GM21447 (cell line): ENCODE data around the gene BRI3.
"Not testable (repeated sequence)": the region's sequence is repeated elsewhere in the genome, so short reads cannot be mapped to it uniquely, and the experiment has no call there.

Experiments
- ATAC-seq: cut with Tn5 transposase; IDR thresholded peaks from one replicate; pipeline ENCODE4 v1.9.1; 2021; ENCODE audit not compliant: unreplicated experiment

BRI3 gene

DNA sequence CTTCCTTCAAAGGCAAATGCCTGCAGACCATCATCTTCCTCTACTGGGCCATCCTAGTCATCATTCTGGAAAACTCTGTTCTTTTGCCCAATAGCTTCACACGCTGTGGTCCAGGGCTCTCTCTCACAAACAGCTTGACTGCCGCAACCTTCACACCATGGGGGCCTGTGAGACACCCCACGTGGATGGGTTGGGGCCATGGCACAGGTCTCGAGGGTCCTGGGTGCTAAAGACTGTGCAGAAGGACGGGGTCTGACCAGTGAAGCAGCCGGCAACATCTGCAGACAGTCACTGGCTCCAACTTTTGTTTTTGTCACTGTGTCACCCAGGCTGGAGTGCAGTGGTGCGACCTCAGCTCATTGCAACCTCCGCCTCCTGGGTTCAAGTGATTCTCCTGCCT, 28.1 kb downstream of the BRI3 start:
- ATAC-seq = no peak

DNA sequence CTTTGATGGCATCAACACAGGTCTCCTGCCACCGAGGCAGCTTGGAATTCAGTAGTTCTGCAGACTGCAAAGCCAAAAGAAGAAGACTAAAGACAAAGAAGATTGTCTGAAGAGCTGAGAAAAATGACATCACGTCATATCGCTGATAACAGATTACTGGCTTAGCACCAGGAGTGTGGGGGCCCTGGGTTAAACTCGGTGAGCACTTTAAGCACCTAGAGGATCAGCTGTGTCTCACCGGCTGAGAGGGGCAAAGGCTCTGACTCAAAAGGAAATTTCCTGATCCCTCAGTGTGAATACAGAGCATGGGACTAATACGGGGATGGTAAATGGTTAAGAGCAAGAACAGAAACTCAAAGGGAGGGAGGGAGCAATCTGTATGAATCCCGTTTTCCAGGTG, 30.7 kb downstream of the BRI3 start:
- no peak for ATAC-seq

DNA sequence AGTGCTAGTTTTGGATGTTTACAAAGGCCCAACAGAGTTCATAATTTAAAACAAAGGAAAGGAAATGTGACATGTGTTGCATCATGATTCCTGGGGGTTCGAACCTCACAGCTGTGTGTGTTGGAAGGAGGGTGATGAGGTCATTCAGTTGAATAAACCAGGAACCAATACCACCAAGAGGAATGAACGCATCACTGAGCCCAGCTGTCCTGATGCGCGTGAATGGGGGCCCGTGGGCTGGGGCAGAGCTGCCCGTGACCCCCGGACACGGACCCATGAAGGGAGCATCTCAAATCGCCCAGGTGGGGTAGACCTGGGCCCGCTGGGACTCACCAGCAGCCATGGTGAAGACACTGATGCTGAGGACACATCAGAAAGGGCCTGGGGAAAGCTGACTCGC, 33.0 kb downstream of the BRI3 start:
- peak; percentile 81 for ATAC-seq

DNA sequence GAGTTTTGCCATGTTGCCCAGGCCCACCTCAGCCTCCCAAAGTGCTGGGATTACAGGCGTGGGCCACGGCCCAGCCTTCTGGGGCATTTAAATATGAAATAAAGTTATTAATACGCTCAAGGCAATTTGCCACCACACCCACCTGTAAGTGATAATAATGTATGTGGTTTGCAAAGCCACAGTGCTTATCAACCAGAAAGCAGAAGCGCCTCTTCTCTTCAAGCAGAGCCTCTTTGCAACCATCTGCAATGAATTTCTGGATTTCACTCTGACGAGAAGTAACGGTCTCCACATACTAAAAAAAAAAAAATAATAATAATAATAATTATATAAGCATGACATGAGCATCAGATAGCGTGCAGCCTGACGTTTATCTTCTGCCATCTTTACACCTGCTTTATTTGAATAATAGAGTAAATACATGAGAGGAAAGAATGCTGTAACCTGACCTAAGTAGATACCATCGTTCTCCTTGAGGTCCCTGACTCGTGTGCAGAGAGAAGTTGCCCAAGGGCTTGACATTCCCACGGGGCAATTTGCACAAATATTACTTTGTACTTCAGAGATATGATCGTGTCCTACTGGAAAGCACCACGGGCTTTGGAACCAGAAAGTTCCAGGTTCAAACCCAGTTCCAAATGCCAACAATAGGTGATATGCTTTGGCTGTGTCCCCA, 34.0 kb downstream of the BRI3 start:
- ATAC-seq = peak; percentile 64

DNA sequence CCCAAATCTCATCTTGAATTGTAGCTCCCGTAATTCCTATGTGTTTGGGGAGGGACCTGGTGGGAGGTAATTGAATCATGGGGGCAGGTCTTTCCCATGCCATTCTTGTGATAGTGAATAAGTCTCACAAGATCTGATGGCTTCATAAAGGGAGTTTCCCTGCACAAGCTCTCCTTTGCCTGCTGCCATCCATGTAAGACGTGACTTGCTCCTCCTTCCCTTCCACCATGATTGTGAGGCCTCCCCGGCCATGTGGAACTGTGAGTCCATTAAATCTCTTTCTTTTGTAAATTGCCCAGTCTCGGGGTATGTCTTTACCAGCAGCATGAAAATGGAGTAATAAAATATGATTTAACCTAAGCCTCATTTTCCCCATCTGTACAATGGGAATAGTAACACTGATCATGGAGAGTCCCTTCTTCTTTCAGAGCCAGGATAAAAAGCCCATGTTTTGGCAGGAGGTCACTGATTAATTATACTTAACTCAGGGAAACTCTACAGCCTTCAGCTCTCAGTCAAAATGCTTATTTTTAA, 34.6 kb downstream of the BRI3 start:
- not testable (repeated sequence) for ATAC-seq

DNA sequence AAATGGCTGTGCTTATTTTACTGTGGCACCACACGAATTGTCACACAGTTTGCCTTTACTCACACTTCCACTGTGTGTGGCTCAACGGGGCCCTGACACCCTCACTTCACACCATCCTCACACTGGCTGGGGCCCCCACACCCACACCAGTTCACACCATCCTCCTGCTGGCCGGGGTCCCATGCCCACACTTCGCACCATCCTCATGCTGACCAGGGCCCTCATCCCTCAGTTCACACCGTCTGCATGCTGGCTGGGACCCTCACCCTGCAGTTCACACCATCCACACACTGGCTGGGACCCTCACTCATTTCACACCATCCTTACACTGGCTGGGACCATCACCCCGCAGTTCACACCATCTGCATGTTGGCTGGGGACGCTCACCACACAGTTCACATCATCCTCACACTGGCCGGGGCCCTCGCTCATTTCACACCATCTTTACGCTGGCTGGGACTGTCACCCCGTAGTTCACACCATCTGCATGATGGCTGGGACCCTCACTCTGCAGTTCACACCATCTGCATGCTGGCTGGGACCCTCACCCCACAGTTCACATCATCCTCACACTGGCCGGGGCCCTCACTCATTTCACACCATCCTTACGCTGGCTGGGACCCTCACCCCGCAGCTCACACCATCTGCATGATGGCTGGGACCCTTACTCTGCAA, 36.0 kb downstream of the BRI3 start:
- ATAC-seq = no peak

DNA sequence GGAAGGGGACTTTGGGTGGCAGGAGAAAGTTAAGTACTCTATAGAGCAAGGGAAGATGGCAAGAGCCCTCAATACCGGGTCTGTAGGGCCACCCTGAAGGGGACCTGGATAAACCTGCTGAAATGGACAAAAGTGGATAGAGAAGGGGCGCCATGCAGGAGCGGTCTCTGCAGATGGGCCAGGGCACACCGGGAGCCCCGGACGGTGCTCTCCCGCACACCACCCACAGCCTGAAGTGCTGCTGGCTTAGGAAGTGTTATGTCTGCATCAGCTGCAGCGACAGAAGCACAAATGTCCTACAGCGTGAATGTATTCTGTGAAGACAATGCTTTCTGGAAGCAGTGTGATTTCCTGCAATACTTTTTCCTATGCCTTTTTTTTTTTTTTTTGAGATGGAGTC, 37.7 kb downstream of the BRI3 start:
- ATAC-seq = no peak

DNA sequence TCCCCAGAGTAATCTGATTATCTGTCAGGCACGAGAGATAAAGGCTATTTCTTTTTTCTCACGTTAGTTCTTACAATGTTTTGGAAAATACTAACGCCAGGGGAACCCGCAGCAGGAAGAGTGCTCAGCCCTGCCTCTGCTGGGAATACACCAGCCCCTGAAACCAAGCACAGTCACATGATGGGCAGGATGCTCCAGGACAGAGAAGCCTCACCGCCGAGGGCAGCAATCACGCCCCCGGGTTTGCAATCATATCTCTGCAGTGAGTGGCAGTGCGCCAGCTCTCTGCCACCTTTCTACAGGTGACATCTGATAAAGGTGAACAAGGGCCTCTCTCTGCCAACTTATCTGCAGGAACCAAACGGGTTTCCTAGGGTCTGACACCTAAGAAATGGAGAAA, 39.8 kb downstream of the BRI3 start:
- no peak for ATAC-seq

DNA sequence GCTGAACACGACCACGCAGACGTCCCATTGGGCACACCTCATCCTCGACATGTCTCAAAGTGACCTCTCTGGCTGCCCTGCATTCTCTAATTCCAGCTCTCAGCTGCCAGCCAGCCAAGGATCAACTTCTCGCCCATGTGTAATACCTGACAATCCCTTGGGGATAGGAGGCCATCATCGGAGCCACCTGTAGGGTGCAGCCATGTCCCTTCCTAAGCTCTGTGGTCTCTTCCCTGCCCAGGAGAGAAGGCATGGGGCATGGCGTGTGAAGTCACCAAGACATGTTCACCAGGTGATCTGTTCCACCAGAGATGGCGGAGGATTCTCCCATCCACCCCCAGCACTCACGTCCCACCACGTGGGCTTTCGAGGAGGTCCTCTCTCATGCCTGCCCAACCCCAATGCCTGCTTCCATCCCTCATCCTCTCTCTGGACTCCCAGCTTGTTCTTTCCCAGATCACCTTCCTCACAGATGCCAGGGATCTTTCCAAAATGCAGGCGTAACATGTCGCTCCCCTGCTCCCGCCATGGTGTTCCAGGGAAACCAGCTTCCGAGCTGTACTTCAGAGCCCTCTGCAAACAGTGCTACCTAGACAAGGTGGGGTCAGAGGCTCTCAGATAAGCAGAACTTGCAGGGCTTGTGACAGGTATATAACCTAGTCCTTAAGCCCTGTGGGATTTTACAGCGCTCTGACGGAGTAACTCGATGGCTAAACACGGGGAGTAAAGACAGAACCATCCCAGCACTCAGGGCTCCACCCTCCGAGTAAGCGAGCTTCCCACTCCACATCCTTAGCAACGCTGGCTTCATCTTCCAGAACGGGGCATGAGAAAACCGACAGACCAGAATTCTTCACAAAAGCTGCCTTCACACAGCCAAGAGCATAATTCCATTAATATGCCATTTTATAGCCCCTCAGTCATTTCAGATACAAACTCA, 41.1 kb downstream of the BRI3 start:
- no peak for ATAC-seq

DNA sequence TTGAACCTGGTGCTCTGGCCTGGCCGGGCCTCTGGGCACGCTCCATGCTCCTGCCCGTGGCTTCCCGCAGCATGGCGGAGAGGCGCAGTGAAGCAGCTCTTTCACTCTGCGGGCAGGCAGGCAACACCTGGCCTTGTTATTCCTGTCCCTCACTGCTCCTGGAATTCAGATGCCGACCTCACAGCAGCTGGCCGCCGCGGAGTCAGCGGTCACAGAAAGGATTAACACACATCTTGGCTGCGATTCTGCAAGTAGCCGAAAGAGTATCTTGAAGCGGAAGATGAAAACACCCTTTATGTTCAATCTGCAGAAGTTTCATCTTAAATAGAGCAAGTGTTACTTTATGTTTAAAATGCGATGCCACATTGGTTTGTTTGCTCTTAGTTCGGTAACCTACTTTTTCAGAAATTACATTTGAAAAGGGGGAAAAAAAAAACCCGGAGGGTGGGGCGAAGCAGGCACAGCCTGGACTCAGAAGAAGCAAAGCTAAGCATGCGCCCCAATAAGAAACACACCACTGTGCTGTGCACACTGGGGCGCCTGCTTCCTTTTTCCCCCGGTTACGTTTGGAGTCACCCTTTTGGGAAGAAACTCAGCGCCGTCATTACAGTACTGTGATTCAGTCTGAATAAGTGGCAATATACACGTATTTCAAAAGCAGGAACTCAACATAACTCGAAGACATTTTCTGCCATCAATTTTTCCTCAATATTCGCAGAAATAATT, 42.3 kb downstream of the BRI3 start:
- no peak for ATAC-seq

DNA sequence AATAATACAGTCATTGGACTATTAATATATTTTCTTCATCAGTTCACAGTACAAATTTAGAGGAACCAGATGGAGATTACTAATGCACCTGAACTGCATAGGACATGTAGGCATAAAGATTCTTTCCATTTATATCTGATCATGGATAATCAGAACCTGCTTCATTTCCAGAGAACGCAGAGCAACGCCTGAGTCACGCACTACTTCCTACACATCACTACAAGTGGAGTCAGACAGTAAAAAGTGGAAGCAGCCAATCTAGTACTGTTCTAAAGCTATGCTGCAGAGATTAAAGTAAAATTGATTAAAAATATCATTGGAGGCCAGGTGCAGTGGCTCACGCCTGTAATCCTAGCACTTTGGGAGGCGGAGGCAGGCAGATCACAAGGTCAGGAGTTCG, 43.3 kb downstream of the BRI3 start:
- ATAC-seq = no peak

DNA sequence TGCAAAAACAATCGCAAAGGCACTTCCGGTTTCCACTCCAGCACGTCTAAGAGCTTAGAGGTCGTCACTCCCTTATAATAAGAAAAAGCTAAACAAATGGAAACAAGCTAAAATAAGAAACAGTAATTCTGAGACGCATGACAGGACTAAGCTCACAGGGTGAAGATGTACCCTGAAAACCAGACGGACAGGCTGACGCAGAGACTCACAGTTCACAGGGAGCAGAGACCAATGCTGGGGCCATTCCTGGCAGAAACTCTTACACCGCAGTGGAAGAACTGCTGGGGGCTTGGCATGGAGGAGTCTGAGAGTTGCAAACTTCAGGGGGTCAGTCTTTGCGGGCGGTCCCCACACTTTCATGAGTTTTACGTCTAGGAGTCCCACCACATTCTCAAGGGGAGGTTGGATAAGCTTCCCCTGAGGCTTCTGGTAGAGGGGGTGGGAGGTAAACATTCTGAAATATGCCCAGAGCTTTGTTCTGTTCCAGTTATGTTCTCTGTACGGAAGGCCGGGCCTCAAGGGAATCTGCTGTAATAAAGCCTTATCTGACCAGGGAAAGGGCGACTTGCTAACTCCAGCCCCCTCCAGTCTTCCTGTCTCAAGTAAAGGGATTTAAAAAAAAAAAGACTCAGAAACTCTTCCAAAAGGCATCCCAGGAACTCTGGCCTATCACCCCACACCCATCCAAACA, 47.8 kb downstream of the BRI3 start:
- no peak for ATAC-seq

DNA sequence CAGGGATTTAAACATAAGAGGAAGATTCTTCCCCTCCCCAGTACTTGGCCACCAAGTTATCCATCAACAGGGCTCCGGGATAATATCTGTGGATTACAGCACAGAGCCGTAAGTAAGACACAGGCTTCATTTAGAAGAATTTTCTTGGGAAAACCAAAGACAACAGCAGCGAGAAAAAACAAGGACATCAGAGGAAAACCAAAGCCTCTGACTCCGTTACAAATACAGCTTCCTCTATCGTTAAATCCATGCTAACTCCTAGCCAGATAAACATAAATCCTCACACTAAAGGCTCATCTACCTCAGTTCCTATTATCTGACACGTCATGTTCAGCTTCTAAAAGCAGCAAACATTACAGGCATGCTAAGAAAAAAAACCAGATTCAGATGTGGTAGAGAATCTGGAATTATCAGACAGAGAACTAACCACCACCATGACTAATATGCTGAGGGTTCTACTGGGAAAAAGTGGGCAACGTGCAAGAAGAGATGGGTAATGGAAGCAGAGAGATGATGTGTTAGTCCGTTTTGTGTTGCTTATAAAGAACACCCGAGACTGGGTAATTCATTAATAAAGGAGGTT, 48.4 kb downstream of the BRI3 start:
- ATAC-seq = no peak

DNA sequence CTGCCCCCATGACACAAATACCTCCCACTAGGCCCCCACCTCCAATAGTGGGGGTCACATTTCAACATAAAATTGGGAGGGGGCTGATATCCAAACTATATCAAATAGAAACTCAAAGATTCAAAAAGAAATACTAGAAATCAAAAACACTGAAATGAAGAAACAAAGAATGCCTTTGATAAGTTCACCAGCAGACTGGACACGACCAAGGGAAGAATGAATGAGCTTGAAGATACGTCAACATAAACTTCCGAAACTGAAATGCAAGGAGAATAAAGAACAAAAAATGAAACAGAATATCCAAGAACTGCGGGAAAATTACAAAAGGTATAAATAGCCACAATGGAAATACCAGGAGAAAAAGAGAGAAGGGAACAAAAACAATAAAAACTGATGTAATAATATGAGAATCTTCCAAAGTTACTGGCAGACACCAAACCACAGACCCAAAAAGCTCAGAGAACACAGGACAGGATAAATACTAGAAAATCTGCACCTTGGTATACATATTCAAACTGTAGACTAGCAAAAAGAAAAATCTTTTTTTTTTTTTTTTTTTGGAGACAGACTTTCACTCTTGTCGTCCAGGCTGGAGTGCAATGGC, 49.5 kb downstream of the BRI3 start:
- ATAC-seq = no peak

DNA sequence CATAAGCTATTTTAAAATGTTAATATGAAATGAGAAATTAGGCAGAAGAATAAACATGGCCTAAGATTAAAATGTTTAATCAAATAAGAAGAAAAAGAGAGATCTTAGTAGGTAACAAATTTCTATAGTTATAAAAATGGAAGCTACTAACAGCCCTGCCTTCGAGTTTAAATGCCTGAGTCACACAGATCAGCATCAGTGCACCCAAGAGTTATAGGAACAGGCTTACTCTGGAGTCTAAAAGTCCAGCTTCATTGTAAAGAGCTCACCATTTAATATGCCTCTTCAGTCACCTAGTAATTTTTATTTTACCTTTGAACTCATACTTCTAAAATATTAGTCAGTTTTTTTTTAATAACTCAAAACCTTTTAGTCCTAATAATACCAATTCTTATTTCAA, 52.6 kb downstream of the BRI3 start:
- ATAC-seq = no peak

DNA sequence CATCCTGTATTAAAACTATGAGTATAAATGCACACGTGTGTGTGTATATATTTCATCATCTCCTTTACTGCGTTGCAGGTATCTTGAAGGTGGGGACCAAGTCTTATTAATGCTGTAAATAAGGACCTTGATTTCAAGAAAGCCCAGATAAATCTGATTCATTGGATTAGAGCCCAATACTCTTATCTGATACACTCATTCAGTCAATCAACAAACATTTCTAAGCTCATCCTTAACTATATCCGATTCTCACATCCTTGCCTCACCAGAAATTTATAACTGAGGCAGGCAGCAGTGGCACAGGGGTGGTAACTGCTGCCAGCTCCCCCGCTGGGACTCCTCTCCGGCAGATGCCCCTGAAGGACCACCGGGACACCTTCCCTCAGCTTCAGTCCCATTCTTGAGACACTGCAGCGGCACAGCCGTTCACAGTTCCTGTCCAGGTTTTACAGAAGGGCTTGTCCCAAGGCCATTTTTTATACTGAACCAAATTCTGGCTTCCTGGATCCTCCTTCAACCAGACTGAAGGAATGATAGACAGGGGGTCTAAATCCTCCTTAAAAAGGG, 54.0 kb downstream of the BRI3 start:
- no peak for ATAC-seq

DNA sequence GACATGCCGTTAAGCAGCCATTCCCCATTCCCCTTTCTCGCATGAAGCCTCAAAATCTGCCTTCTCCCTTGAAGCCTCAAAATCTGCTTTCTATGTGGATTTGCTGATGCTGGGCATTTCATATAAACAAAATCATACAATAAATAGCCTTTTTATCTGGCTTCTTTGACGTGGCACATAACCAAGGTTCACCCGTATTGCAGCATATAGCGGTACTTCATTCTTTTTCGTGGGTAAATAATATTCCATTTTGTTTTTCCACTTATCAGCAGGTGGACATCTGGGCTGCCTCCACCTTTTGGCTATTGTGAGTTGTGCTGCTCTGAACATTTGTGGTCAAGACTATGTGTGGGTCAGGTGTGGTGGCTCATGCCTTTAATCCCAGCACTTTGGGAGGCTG, 57.0 kb downstream of the BRI3 start:
- no peak for ATAC-seq

DNA sequence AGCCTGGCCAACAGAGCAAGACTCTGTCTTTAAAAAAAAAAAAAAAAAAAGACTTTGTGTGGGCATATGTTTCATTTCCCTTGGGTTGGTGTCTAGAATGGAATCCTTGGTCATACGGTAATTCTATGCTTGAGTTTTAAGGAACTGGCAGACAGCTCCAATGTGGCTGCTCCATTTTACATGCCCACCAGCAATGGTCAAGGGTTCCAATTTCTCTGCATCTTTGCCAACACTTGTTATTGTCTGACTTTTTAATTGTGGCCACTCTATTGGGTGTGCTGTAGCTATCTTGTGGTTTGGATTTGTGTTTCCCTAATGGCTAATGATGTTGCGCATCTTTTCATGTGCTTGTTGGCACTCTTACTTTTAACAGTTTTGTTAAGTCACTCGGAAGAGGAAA, 57.6 kb downstream of the BRI3 start:
- no peak for ATAC-seq

DNA sequence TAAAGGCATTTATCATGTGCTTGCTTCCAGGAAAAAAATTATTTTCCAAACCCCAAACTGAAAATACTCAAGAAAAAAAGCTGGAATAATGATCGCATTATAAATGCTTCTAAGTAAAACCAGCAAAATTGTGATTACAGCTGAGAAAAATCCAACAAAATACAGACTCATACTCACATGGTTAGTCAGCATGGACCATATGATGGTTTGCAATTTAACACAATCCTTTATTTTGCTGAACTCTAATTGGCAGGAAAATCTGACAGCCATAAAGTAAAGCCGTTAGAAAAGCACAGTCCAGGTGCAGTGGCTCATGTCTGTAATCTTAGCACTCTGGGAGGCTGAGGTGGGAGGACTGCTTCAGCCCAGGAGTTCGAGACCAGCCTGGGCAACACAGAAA, 59.6 kb downstream of the BRI3 start:
- no peak for ATAC-seq
